Endothelial cell of umbilical vein (primary cell): ENCODE measurements around the gene PNKD. TPM values are rescaled to one million over a fixed set of nuclear protein-coding genes. Genes with fewer than 3 reads are reported as not detected.

Experiments used
- BruUV-seq: library from RNA; stranded (reverse); fragments of 400-500 nt; replicated peaks from 2 replicates; lab custom pipeline; 2021; lab: Mats Ljungman, UMichigan
- CTCF ChIA-PET: fragments of 300-600, 350-600 bp; sonication (Branson Sonifier 250); formaldehyde crosslinking; loops from one replicate; lab custom pipeline; 2021; ENCODE audit warnings: antibody characterized with exemption, inconsistent platforms; lab: Charles Lee
- POLR2A ChIA-PET: fragments of 300-600, 350-600 bp; sonication (Branson Sonifier 250); formaldehyde crosslinking; loops from one replicate; lab custom pipeline; 2021; ENCODE audit warnings: antibody characterized with exemption, inconsistent platforms; lab: Charles Lee
- DNase-seq: peaks from one replicate; pipeline ENCODE4 v3.0.0-alpha.2; 2011; ENCODE audit warnings: low read depth, low spot score
- FAIRE-seq: peaks from 2 replicates; lab custom pipeline; 2011; peaks lifted over from hg19 to GRCh38; lab: Jason Lieb, UNC
- H2AFZ ChIP-seq: 2 replicates; pipeline ENCODE4 v1.6.0; 2012; ENCODE audit warnings: low read depth, low read length, control low read depth, inconsistent platforms
- H3K27ac ChIP-seq: 2 replicates; pipeline ENCODE4 v1.5.1; 2011; ENCODE audit warnings: low read depth, mild to moderate bottlenecking, control low read depth, low read length, moderate library complexity; ENCODE audit not compliant: insufficient read depth
- H3K27me3 ChIP-seq, 2 experiments: 2 replicates each; pipeline versions ENCODE4 v1.6.0 to v1.6.1; 2011; ENCODE audit warnings: low read length in 2 of 2, mixed read lengths in 1 of 2; ENCODE audit not compliant: control insufficient read depth in 2 of 2, insufficient read depth in 2 of 2
- H3K36me3 ChIP-seq, 2 experiments: 2 replicates in 1 of 2; 3 replicates in 1 of 2; pipeline ENCODE4 v1.5.1; 2011; ENCODE audit warnings: low read length in 2 of 2, mild to moderate bottlenecking in 1 of 2, moderate library complexity in 1 of 2; ENCODE audit not compliant: control insufficient read depth in 2 of 2, insufficient read depth in 2 of 2; ENCODE audit errors: extremely low read depth in 1 of 2
- H3K4me1 ChIP-seq: 3 replicates; pipeline ENCODE4 v1.5.1; 2011; ENCODE audit warnings: mild to moderate bottlenecking, low read length; ENCODE audit not compliant: control insufficient read depth, insufficient read depth; ENCODE audit errors: extremely low read depth
- H3K4me2 ChIP-seq: 2 replicates; pipeline ENCODE4 v1.6.1; 2011; ENCODE audit warnings: low read length, control low read depth, mixed read lengths; ENCODE audit not compliant: insufficient read depth
- H3K4me3 ChIP-seq, 3 experiments: fragments of 200-600 bp in 1 of 3; sonication (generic), shearing (Covaris generic) in 1 of 3; replicated peaks in 1 of 3; 2 replicates each; pipeline ENCODE4 v1.5.1; 2011 to 2016; ENCODE audit warnings: control low read depth in 3 of 3, low read length in 3 of 3, mild to moderate bottlenecking in 2 of 3, inconsistent platforms in 1 of 3, low read depth in 1 of 3, moderate library complexity in 1 of 3; ENCODE audit not compliant: insufficient read depth in 1 of 3
- H3K79me2 ChIP-seq: 2 replicates; pipeline ENCODE4 v1.6.0; 2012; ENCODE audit warnings: low read length, inconsistent platforms; ENCODE audit not compliant: control insufficient read depth, insufficient read depth
- H3K9ac ChIP-seq: replicated peaks from 2 replicates; pipeline ENCODE3; 2011; ENCODE audit warnings: low read length, control low read depth; ENCODE audit not compliant: insufficient read depth; ENCODE audit errors: extremely low read depth
- H3K9me1 ChIP-seq: replicated peaks from 3 replicates; pipeline ENCODE4 v1.6.0; 2011; ENCODE audit warnings: mild to moderate bottlenecking, low read length; ENCODE audit not compliant: control insufficient read depth, insufficient read depth; ENCODE audit errors: extremely low read depth
- H3K9me3 ChIP-seq: replicated peaks from 2 replicates; pipeline ENCODE4 v1.5.1; 2012; ENCODE audit warnings: low read length, inconsistent platforms; ENCODE audit not compliant: control insufficient read depth, insufficient read depth
- H4K20me1 ChIP-seq: replicated peaks from 2 replicates; pipeline ENCODE3; 2011; ENCODE audit warnings: mild to moderate bottlenecking, low read length; ENCODE audit not compliant: control insufficient read depth, insufficient read depth; ENCODE audit errors: extremely low read depth
- CTCF ChIP-seq, 2 donors: IDR thresholded peaks; 1 replicate in 1 of 2; 2 replicates in 1 of 2; pipeline ENCODE4 v1.5.1; 2011; ENCODE audit warnings: low read length in 2 of 2, mild to moderate bottlenecking in 2 of 2, moderate library complexity in 2 of 2, control low read depth in 1 of 2, inconsistent platforms in 1 of 2, low read depth in 1 of 2; ENCODE audit not compliant: insufficient read depth in 1 of 2; ENCODE audit errors: extremely low read depth in 1 of 2
- EZH2 ChIP-seq: IDR thresholded peaks from 2 replicates; pipeline ENCODE4 v1.6.1; 2012; ENCODE audit warnings: borderline replicate concordance, low read depth, mild to moderate bottlenecking, moderate library complexity, low read length, inconsistent platforms; ENCODE audit not compliant: severe bottlenecking
- FOS ChIP-seq: IDR thresholded peaks from 2 replicates; pipeline ENCODE4 v1.6.1; 2011; ENCODE audit warnings: mild to moderate bottlenecking, low read length, moderate library complexity, borderline replicate concordance; ENCODE audit not compliant: insufficient read depth
- GATA2 ChIP-seq: IDR thresholded peaks from 2 replicates; pipeline ENCODE4 v1.7.0; 2011; ENCODE audit warnings: low read depth, mild to moderate bottlenecking, moderate library complexity, mixed read lengths, low read length; ENCODE audit not compliant: insufficient read length, insufficient read depth
- JUN ChIP-seq: IDR thresholded peaks from 2 replicates; pipeline ENCODE4 v1.6.1; 2011; ENCODE audit warnings: borderline replicate concordance, low read depth; ENCODE audit not compliant: insufficient read length, insufficient read depth
- MAX ChIP-seq: IDR thresholded peaks from 2 replicates; pipeline ENCODE4 v1.6.1; 2011; ENCODE audit not compliant: insufficient read depth, insufficient read length
- MYC ChIP-seq: IDR thresholded peaks from one replicate; pipeline ENCODE4 v1.6.1; 2011; ENCODE audit warnings: mild to moderate bottlenecking, low read depth, low read length
- POLR2A ChIP-seq: IDR thresholded peaks from 2 replicates; pipeline ENCODE4 v1.6.1; 2012; ENCODE audit warnings: low read depth, mild to moderate bottlenecking, control low read depth, low read length
- POLR2AphosphoS5 ChIP-seq: IDR thresholded peaks from 2 replicates; pipeline ENCODE4 v1.6.1; 2012; ENCODE audit warnings: low read depth, mild to moderate bottlenecking, control low read depth, low read length, moderate library complexity; ENCODE audit not compliant: insufficient read depth
- dilution Hi-C: fragments of 300-500 bp; cut with MboI; formaldehyde crosslinking; loops from one replicate; pipeline ENCODE4 v1.15.0; 2019; ENCODE audit warnings: low sequenced_read_pairs; ENCODE audit not compliant: extremely low pct_ligation_motif_present
- intact Hi-C: fragments of 100-400 bp; cut with micrococcal nuclease; formaldehyde crosslinking; loops from one replicate; pipeline ENCODE4 v1.10.0; 2022
- polyA plus RNA-seq, 4 experiments: library from polyadenylated mRNA; depleted of rRNA in 3 of 4; stranded (reverse) in 3 of 4; unstranded in 1 of 4; fragments of >200 nt; gene quantifications; 2 replicates each; pipeline versions ENCODE4 v1.2.1 to v1.2.3, GENCODE V29; 2011 to 2012; ENCODE audit warnings: missing spikeins in 1 of 4
- total RNA-seq: library from RNA; stranded (reverse); gene quantifications from 2 replicates; pipeline ENCODE4 v1.2.3, GENCODE V29; 2021

Gene PNKD
- total and polyA plus RNA-seq, 2 donors (not counting 3 experiments of a cell fraction or from before 2014, with no cell fraction given), result 56.1 to 88.3 TPM

- intact Hi-C loops (no loop called here), dilution Hi-C loops (no loop called here)
- DNase-seq (no peak), FAIRE-seq (no peak)
- H3K27me3 ChIP-seq, result no peaks in the 10 kb centered on the region
- no peaks in the 10 kb centered on the region for H3K36me3 ChIP-seq
- CTCF ChIA-PET, result interaction anchor here (1.2 to 3.8 kb wide), 3 partner anchors 15 to 49 kb away, joined by 3 to 15 read pairs (median 13); partner anchors contain the start of gene CATIP
- no peaks in the 10 kb centered on the region for H3K4me1 ChIP-seq
- H3K9me3 ChIP-seq, result no peaks in the 10 kb centered on the region
- POLR2A ChIA-PET, result interaction anchor here (1.6 kb wide), 1 partner anchor 15 kb away, joined by 4 read pairs; no protein-coding TSS in a partner anchor
- H3K9ac ChIP-seq, result no peak overlapping the region
- no peaks in the 10 kb centered on the region for H4K20me1 ChIP-seq
- H3K4me2 ChIP-seq, result no peak overlapping the region
- H3K4me3 ChIP-seq, result no peak overlapping the region
- no TSS peak for BruUV-seq
- TF ChIP-seq FOS, result no peak
- TF ChIP-seq CTCF (IDR thresholded peaks at IDR 0.05; ENCODE audit: extremely low read depth in 1 of 2, insufficient read depth in 1 of 2, low read depth in 1 of 2, low read length in 2 of 2), result no peak
- no peak for TF ChIP-seq MAX
- no peak for TF ChIP-seq GATA2
- TF ChIP-seq JUN, result no peak
- TF ChIP-seq EZH2, result no peak
- no peak for TF ChIP-seq POLR2AphosphoS5
- no peak for TF ChIP-seq MYC
- no peak for TF ChIP-seq POLR2A
- no peak overlapping the region for H3K27ac ChIP-seq
- no peaks in the 10 kb centered on the region for H3K9me1 ChIP-seq
- H2AFZ ChIP-seq, result no peak overlapping the region
- no peaks in the 10 kb centered on the region for H3K79me2 ChIP-seq
Measured at GRCh38 chr2:218307415-218308090, 37.2 kb downstream of the PNKD start.
